HG02642 (cell line): Measurements from ENCODE around the gene IFRD2.

Experiments used
- ATAC-seq: cut with Tn5 transposase; IDR thresholded peaks from one replicate; pipeline ENCODE4 v1.9.1; 2021; ENCODE audit warnings: mild to moderate bottlenecking; ENCODE audit not compliant: unreplicated experiment, poor library complexity

The IFRD2 gene, protein sequence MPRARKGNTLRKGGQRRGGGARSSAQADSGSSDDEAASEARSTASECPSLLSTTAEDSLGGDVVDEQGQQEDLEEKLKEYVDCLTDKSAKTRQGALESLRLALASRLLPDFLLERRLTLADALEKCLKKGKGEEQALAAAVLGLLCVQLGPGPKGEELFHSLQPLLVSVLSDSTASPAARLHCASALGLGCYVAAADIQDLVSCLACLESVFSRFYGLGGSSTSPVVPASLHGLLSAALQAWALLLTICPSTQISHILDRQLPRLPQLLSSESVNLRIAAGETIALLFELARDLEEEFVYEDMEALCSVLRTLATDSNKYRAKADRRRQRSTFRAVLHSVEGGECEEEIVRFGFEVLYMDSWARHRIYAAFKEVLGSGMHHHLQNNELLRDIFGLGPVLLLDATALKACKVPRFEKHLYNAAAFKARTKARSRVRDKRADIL

GRCh38 chr3:50292159-50293078 is at the start of gene IFRD2:
Gene IFRD2 (minus strand): TSS chr3:50292429. CDS start chr3:50292274, 155 bp downstream.
- peak; percentile 93 for ATAC-seq

GRCh38 chr3:50341537-50341936 is 49.3 kb upstream of the IFRD2 start:
- ATAC-seq: no peak

GRCh38 chr3:50340448-50341329 is 48.5 kb upstream of the IFRD2 start, which contains the start of gene RASSF1:
Gene RASSF1 (minus strand): TSS chr3:50340836. CDS start chr3:50340805, 31 bp downstream.
- no peak for ATAC-seq

GRCh38 chr3:50340147-50340447 is 47.9 kb upstream of the IFRD2 start:
- ATAC-seq: no peak

DNA sequence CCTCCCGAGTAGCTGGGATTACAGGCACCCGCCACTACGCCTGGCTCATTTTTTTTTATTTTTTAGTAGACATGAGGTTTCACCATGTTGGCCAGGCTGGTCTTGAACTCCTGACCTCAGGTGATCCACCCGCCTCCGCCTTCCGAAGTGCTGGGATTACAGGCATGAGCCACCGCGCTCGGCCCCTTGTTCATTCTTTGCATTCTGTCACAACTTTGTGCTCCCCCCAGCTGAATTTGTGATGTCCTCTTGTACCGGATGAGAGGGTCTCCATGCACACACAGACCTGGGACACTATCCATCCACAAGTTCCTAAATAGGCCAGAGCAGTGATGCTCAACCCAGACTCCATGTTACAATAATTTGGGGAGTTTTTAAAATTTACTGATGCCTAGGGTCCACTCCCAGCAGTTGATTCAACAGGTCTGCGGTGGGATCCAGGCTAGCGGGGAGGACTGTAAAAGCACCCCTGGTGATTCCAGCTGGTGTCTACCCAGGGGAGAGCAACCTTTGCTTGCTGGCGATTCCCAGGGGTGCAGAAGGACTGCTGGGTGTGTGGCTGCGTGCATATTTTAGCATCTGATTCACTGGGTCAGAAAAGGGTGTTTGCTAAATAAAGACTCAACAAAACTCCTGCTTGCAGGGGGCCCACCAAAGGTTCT is 47.4 kb upstream of the IFRD2 start:
- ATAC-seq: no peak

- no peak for ATAC-seq
Observed at GRCh38 chr3:50338965-50339364, 46.7 kb upstream of the IFRD2 start.

DNA sequence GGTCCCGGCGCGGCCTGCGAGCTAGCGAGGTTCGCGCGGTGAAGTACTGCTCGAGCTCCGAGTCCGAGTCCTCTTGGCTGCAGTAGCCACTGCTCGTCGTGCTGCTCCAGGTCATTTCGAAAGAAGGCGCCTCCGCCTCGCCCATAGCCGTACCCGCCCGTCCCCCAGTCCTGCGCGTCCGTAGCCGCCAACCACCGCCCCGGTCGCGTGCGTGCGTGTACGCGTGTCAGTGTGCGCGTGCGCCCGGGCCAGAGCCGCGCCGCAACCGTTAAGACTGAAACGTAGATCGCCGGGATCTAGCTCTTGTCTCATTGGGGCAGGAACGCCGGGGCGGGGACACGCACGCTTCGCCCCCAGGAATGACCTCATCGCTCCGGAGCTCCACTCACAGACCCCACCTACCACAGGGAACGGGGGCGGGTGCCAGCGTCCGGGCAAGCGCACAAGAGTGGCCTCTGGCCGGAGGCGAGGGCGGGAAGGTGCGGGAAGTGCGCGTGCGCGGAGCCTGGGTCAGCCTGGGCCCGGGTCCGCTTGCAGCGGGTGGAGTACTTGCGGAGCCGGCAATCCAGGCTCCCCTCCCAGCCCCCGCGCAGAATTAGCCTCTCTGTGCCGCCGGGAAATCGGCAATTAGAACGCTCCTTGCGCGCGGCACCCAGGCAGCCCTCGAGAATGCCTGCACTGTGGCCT is 45.1 kb upstream of the IFRD2 start:
- ATAC-seq: peak; percentile 84

DNA sequence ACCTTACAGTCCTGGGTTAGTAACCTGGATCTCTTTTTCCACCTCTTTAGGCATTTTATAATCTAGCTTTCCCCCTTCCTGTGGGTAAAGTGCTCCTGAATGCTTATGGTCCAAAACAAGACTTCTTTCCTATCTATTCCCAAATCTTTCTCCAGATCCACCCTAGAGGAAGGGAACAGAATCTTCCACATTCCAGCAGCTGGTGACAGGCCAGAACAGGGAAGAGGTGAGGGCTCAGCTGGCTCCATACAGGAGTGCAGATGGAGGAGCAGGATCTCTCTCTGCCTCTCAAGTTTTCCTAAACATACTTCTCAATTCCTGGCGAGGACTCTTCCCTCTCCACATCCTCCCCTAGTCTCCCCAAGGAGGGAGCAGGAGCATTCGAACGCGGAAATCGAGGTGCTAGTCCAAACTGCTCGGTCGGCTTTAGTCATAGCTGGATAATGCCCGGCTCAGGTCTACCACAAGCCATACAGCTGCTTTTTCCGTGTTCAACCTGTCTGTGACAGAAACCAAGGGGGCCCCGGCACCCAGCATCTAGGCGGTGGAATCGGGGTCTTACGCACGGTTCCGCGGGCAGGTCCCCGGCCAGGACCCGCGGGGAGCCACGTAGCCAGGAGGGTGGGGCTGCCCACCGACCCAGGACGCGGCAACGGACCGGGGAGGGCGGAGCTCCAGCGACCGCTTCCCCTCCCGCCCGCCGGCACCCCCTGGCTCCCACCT is 44.4 kb upstream of the IFRD2 start:
- ATAC-seq: peak; percentile 38

DNA sequence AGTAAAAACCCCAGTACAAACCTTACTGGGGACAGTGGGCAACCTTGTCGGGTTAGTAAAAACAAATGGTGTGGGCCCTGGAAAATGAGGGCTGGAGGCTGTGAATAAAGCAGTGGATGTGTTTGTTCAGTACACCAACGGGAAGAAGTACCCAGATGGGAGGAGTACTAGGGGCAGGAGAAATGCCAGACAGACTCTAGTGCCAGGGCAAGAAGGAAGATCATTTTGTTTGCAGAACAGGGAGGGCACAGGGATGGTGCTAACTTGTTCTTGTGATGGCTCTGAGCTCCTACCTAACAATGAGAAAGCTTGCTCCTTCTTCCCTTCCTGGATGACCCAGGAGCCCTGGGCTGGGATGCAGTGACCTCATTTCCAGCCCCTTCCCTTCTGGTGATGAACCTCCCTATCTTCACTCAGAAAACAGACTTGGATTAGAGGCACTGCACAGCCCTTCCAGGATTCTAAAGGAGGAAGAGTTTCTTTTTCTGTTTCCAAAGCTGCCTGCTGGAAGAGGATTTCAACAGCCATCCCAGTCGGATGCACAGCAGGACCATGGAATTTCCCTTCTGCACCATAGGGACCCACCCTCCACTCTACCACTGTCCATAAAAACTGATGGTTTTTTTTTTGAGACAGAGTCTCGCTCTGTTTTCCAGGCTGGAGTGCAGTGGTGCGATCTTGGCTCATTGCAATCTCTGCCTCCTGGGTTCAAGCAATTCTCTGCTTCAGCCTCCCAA is 42.3 kb upstream of the IFRD2 start:
- ATAC-seq: no peak

- no peak for ATAC-seq
Observed at GRCh38 chr3:50333744-50334328, 41.6 kb upstream of the IFRD2 start.

DNA sequence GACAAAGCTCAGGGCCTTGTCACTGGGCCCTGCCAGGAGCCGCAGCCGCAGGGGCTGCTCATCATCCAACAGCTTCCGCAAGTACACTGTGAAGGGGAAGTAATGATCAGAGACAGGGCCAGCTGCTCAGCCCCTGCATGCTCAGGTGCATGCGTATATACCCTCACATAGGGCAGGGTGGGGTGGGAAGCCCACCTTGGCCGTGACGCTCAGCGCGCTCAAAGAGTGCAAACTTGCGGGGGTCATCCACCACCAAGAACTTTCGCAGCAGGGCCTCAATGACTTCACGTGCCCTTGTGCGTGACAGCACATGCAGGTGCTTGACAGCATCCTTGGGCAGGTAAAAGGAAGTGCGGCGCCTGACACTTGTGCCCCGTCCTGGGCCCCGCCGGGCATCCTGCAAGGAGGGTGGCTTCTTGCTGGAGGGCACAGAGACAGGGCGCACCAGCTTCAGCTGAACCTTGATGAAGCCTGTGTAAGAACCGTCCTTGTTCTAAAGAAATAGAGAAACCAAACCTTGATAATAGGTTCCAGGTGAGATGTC is 39.2 kb upstream of the IFRD2 start:
- no peak for ATAC-seq

GRCh38 chr3:50330330-50330729 is 38.1 kb upstream of the IFRD2 start:
- no peak for ATAC-seq

- ATAC-seq: peak; percentile 88
Observed at GRCh38 chr3:50327943-50328691, 35.9 kb upstream of the IFRD2 start, which contains the start of gene TUSC2. Gene TUSC2 (minus strand): TSS chr3:50328223. CDS start chr3:50328099, 124 bp downstream.

DNA sequence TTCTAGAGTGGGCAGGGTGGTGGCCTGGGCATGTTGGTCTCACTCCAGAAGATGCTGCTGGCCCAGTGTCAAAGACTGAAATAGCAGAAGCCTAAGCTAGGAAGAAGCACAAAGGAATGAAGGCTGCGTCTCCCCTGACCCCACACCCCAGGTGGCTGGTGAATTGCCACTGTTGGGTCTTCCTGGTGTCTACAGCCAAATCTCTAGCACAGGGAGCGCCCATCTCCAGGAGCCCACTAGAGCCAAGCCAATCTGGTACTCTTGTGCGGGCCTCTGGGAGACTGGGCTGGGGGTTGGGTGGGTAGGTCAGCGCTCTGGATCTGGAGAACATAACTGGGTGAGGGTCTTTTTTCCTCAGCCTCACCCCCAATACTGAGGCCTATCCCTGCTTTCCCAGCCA is 34.9 kb upstream of the IFRD2 start:
- no peak for ATAC-seq

- ATAC-seq: no peak
Observed at GRCh38 chr3:50326182-50326541, 33.9 kb upstream of the IFRD2 start.

- ATAC-seq: no peak
Observed at GRCh38 chr3:50325497-50326181, 33.4 kb upstream of the IFRD2 start.
